ENCODE data around the gene CSTA. TPM values are rescaled to one million over a fixed set of nuclear protein-coding genes. Genes with fewer than 3 reads are reported as not detected.

The CSTA gene
- total RNA-seq (1 to 10 TPM in 5 of 10 donors, under 1 TPM in 4, not detected in 1; 0.42 to 5.5 (median 1.1) TPM), polyA plus RNA-seq (1 to 10 TPM; 2.5 to 4.6 TPM)
- long read RNA-seq, donor 1, partial matches to known transcripts: 0 of 2 reads
- long read RNA-seq, donor 1, other reads (novel, unspliced or antisense): 0 of 2 reads
- long read RNA-seq, donor 2: 0 reads
- long read RNA-seq, donor 3: 0 reads

GRCh38 chr3:122324871-122325323 lies at the start of gene CSTA:
Gene CSTA, plus strand, starts transcription at chr3:122325248. Its CDS starts 45 bp downstream, at chr3:122325293.
- Histone ChIP-seq H3K36me3 (no peaks in the 10 kb centered on the region), H3K4me1 (peaks cover 0 to 5% (median 0%) of the 10 kb centered on the region in 9 donors), H3K4me3 (peak within 1 kb of the TSS in 3 of 10 donors; percentile 6 to 44 (median 13)), H3K27me3 (peaks cover 0 to 4% (median 0%) of the 10 kb centered on the region in 7 donors), H3K27ac (peak within 1 kb of the TSS in 1 of 10 donors; percentile 66), H3K9me3 (peaks cover 0 to 9% (median 3%) of the 10 kb centered on the region in 11 donors)
- no peak for ATAC-seq
- DNase-seq: no peak
- intact Hi-C loops (cut with DNase I): no loop called here
- TF ChIP-seq CTCF (IDR thresholded peaks at IDR 0.05): no peak
- WGBS, 2 donors: 60 to 62% methylated on average over 6 of the region's 6 CpGs

GRCh38 chr3:122281891-122282290 lies 43.2 kb upstream of the CSTA start:
- Histone ChIP-seq H3K4me1 (no peaks in the 10 kb centered on the region), H3K27ac (no peak overlapping the region), H3K27me3 (peaks cover 0 to 12% (median 3%) of the 10 kb centered on the region in 7 donors), H3K36me3 (no peaks in the 10 kb centered on the region), H3K9me3 (no peaks in the 10 kb centered on the region), H3K4me3 (no peak overlapping the region)
- 57 to 62% methylated on average over 3 of the region's 3 CpGs for WGBS, 2 donors
- DNase-seq (no peak), ATAC-seq (no peak)
- no peak for TF ChIP-seq CTCF (IDR thresholded peaks at IDR 0.05)
- intact Hi-C loops (cut with DNase I): no loop called here

- Histone ChIP-seq H3K27me3 (peaks cover 0 to 5% (median 0%) of the 10 kb centered on the region in 7 donors), H3K4me3 (no peak overlapping the region), H3K27ac (no peak overlapping the region), H3K36me3 (no peaks in the 10 kb centered on the region), H3K9me3 (no peaks in the 10 kb centered on the region), H3K4me1 (no peaks in the 10 kb centered on the region)
- intact Hi-C loops (cut with DNase I): no loop called here
- DNase-seq: no peak
- ATAC-seq: no peak
- TF ChIP-seq CTCF (IDR thresholded peaks at IDR 0.05): no peak
- WGBS, 2 donors: 86% methylated on average over 22 of the region's 22 CpGs
Measured at GRCh38 chr3:122283796-122284445, 41.1 kb upstream of the CSTA start.

GRCh38 chr3:122284486-122284885 lies 40.6 kb upstream of the CSTA start:
- DNase-seq: no peak
- intact Hi-C loops (cut with DNase I): no loop called here
- H3K27me3 ChIP-seq: peaks cover 0 to 5% (median 0%) of the 10 kb centered on the region in 7 donors
- ATAC-seq: no peak
- H3K4me3 ChIP-seq: no peak overlapping the region
- H3K4me1 ChIP-seq: no peaks in the 10 kb centered on the region
- no peak for TF ChIP-seq CTCF (IDR thresholded peaks at IDR 0.05)
- no peaks in the 10 kb centered on the region for H3K36me3 ChIP-seq
- WGBS, 2 donors: 90 to 95% methylated on average over 20 of the region's 20 CpGs
- no peak overlapping the region for H3K27ac ChIP-seq
- no peaks in the 10 kb centered on the region for H3K9me3 ChIP-seq

All from heart right ventricle (tissue), 16 donors.